Mucosa of rectum (tissue), 2 donors: ENCODE results near the gene TMEM63C.

Source experiments
- H3K27ac ChIP-seq, 2 donors: one replicate each; pipeline ENCODE4 v1.7.0; 2013; ENCODE audit warnings: inconsistent platforms in 2 of 2, low read depth in 2 of 2, low read length in 2 of 2
- H3K27me3 ChIP-seq, 2 donors: one replicate each; pipeline ENCODE4 v1.7.0; 2013; ENCODE audit warnings: low read length in 2 of 2; ENCODE audit not compliant: control insufficient read depth in 2 of 2, insufficient read depth in 2 of 2
- H3K36me3 ChIP-seq, 2 donors: one replicate each; pipeline ENCODE4 v1.7.0; 2013; ENCODE audit warnings: low read length in 2 of 2; ENCODE audit not compliant: control insufficient read depth in 2 of 2, insufficient read depth in 2 of 2
- H3K4me1 ChIP-seq, 2 donors: one replicate each; pipeline ENCODE4 v1.7.0; 2013; ENCODE audit warnings: low read length in 2 of 2, mild to moderate bottlenecking in 1 of 2; ENCODE audit not compliant: control insufficient read depth in 2 of 2, insufficient read depth in 2 of 2
- H3K4me3 ChIP-seq, 2 donors: one replicate each; pipeline ENCODE4 v1.7.0; 2013; ENCODE audit warnings: low read length in 2 of 2
- H3K9ac ChIP-seq, 2 donors: one replicate each; pipeline ENCODE4 v1.7.0; 2013; ENCODE audit warnings: low read length in 2 of 2, low read depth in 1 of 2, mild to moderate bottlenecking in 1 of 2
- H3K9me3 ChIP-seq, 2 donors: one replicate each; pipeline ENCODE4 v1.7.0; 2013; ENCODE audit warnings: low read length in 2 of 2; ENCODE audit not compliant: control insufficient read depth in 2 of 2
- donor health status: healthy.
- donor health status: Normal muscosa, but diverticular disease.

Gene TMEM63C

GRCh38 chr14:77181603-77182437 is at the start of gene TMEM63C:
Gene TMEM63C, plus strand, starts transcription at chr14:77181798. Its CDS starts 37,016 bp downstream, at chr14:77218814.
- H3K9ac ChIP-seq = peak within 1 kb of the TSS; percentile 41 to 64

DNA sequence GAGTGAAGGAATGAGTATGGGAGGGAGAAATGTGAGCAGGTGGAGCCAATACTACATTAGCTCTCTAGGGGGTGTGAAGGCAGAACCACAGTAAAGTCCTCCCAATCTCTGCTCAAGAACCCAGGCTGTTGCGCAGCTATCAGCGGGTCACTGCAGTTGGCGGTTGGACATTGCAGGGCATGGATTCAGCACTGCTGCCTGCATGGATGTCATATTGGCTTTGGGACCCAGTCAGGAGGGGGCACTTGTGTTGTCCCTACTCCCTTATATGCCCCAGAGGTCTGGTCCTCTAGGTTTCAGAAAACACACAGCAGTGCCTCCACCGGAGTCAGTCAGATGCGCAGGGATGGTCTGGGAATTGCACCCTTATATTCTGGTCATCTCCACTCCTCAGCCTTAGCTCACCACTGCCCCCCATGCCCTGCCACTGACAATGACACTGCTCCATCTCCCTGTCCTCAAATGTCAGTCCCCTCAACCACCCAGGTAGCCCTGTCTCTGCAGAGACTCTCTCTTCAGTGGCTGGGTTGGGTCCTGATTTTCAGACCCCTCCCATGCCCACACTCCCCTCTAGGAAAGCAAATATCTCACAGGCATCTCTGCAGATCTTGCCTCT is 49.6 kb upstream of the TMEM63C start:
- no peak overlapping the region for H3K4me3 ChIP-seq
- H3K4me1 ChIP-seq = no peaks in the 10 kb centered on the region
- peaks cover 32 to 43% of the 10 kb centered on the region in 2 donors for H3K27me3 ChIP-seq
- no peak overlapping the region for H3K27ac ChIP-seq
- no peaks in the 10 kb centered on the region for H3K9me3 ChIP-seq
- H3K9ac ChIP-seq = no peak overlapping the region
- H3K36me3 ChIP-seq = no peaks in the 10 kb centered on the region

More at GRCh38 chr14:77181603-77182437, at the start of gene TMEM63C:
- H3K9me3 ChIP-seq = no peaks in the 10 kb centered on the region
- peak within 1 kb of the TSS in 1 of 2 donors; percentile 16 for H3K27ac ChIP-seq
- peaks cover 0 to 11% of the 10 kb centered on the region in 2 donors for H3K27me3 ChIP-seq
- no peaks in the 10 kb centered on the region for H3K36me3 ChIP-seq
- peak within 1 kb of the TSS; percentile 71 to 75 for H3K4me3 ChIP-seq
- peaks cover 29 to 33% of the 10 kb centered on the region in 2 donors for H3K4me1 ChIP-seq

- Histone ChIP-seq H3K27me3 (peaks cover 38 to 50% of the 10 kb centered on the region in 2 donors), H3K4me3 (no peak overlapping the region), H3K27ac (no peak overlapping the region), H3K36me3 (no peaks in the 10 kb centered on the region), H3K9me3 (no peaks in the 10 kb centered on the region), H3K9ac (no peak overlapping the region), H3K4me1 (no peaks in the 10 kb centered on the region)
Measured at GRCh38 chr14:77133720-77134338, 47.8 kb upstream of the TMEM63C start.

DNA sequence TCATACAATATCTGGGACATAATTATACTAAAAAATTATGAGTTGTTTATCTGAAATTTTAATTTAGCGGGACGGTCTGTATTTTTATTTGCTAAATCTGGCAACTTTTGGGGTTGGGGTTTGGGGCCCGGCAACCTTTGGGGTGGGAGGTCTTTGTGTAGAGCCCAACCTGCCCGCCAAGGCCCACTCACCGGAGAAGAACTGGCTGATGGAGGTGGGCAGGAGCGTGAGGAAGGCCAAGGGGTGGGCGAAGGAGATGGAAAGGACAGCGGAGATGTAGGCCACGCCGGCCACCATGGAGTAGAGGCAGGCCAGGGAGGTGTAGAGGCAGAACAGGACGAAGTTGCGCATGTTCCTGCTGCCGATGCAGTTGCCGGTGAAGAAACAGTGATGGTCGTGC is 42.6 kb upstream of the TMEM63C start:
- peaks cover 51 to 74% of the 10 kb centered on the region in 2 donors for H3K27me3 ChIP-seq
- no peak overlapping the region for H3K4me3 ChIP-seq
- no peaks in the 10 kb centered on the region for H3K9me3 ChIP-seq
- no peak overlapping the region for H3K27ac ChIP-seq
- H3K4me1 ChIP-seq = no peaks in the 10 kb centered on the region
- H3K9ac ChIP-seq = no peak overlapping the region
- H3K36me3 ChIP-seq = no peaks in the 10 kb centered on the region

- no peak overlapping the region for H3K4me3 ChIP-seq
- H3K27me3 ChIP-seq = peaks cover 44 to 73% of the 10 kb centered on the region in 2 donors
- H3K4me1 ChIP-seq = no peaks in the 10 kb centered on the region
- H3K9me3 ChIP-seq = no peaks in the 10 kb centered on the region
- no peak overlapping the region for H3K27ac ChIP-seq
- no peaks in the 10 kb centered on the region for H3K36me3 ChIP-seq
- no peak overlapping the region for H3K9ac ChIP-seq
Measured at GRCh38 chr14:77139540-77140358, 41.8 kb upstream of the TMEM63C start.

GRCh38 chr14:77140359-77141213 is 41.0 kb upstream of the TMEM63C start:
- Histone ChIP-seq H3K4me1 (no peaks in the 10 kb centered on the region), H3K27me3 (peaks cover 41 to 70% of the 10 kb centered on the region in 2 donors)

DNA sequence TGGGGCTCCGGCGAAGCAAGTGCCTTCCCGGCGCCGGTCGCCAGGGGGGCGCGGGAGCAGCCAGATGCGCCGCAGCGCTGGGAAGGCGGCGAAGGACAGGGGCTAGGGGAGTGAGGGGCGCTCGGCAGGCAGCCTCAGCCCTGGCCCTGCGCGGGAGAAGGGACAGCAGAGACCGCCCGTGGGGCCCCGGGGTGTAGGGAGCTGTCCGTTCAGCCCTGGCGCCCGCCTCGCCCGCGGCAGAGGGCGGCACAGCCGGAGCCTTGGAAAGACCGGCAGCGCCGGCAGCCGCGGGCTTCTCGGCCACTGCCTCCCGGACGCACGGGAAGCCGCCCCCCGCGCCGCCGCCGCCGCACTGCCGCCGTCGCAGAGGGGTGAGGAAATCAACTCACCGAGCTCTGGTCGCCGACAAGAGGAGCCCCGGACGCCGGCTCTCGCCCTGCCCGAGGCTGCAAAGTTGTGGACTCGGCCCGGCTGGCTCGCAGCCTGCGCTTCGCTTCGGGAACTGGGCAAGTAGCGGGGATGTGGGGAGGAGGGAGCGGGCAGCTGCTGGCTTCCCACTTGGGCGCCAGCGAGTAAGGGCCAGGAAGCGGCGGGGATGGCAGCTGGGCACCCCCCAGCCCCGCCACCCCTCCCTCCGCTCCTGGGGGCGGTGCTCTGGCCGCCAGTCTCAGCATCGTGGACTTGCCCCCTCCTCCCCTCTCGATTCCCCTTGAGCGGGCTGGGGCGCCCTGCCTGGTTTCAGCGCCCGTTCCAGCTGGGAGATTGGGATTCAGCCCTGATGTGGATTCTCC is 40.2 kb upstream of the TMEM63C start, which contains the start of gene ZDHHC22:
ZDHHC22 (minus strand) TSS at position 578 of the 791 bp plus-strand sequence. CDS start 2,053 bp downstream, outside the sequence.
- Histone ChIP-seq H3K36me3 (no peaks in the 10 kb centered on the region), H3K9ac (no peak within 1 kb of the TSS), H3K9me3 (no peaks in the 10 kb centered on the region), H3K27me3 (peaks cover 44 to 72% of the 10 kb centered on the region in 2 donors), H3K4me1 (no peaks in the 10 kb centered on the region), H3K27ac (no peak within 1 kb of the TSS), H3K4me3 (no peak within 1 kb of the TSS)

More at GRCh38 chr14:77140359-77141213, 41.0 kb upstream of the TMEM63C start:
- Histone ChIP-seq H3K4me3 (no peak overlapping the region), H3K36me3 (no peaks in the 10 kb centered on the region), H3K9ac (no peak overlapping the region), H3K27ac (no peak overlapping the region), H3K9me3 (no peaks in the 10 kb centered on the region)

DNA sequence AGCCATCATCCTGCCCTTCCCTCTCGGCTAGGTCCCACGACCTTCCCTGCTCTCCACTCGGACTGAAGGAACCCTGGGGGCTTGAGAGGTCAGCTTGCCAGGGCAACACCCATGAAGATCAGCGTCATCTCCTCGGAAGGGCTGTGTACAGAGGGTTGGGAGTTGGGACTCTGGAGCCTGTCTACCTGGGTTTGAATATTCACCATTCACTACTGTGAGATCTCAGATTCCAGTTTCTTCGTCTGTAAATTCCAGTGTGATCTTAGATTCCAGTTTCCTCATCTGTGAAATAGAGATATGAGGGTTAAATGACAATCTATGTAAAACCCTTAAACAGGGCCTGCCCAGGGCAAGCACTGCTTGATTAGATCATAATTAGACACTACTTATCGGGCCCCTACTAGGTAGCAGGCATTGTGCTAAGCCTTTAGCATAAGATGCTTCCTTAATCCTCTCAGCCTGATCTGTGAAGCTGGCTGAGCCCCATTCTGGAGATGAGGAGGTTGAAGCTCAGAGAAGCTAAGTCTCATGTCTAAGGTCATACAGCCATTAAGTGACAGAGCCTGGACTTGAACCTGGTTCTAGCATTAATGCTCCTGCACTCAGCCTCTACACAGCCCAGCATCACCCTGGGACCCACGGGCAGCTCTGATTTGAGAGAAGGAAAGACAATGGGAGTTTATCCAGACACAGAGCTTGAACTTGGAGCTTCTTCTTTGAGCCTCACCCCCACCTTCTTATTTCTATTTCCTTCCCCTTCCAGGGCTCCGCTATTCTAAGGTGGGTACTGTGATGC is 39.4 kb upstream of the TMEM63C start:
- Histone ChIP-seq H3K4me3 (no peak overlapping the region), H3K27me3 (peaks cover 47 to 69% of the 10 kb centered on the region in 2 donors), H3K9me3 (no peaks in the 10 kb centered on the region), H3K4me1 (no peaks in the 10 kb centered on the region), H3K36me3 (no peaks in the 10 kb centered on the region), H3K27ac (no peak overlapping the region), H3K9ac (no peak overlapping the region)
